HEK293 (cell line): Measurements from ENCODE around the gene ZEB2.

Experiments used
- CTCF ChIA-PET: fragments of 350-600 bp; formaldehyde crosslinking; extraction: SDS; loops from one replicate; lab custom pipeline; 2021; ENCODE audit warnings: antibody characterized with exemption; lab: Yijun Ruan, JAX
- POLR2A ChIA-PET: fragments of 300-600 bp; formaldehyde crosslinking; extraction: SDS; loops from one replicate; lab custom pipeline; 2020; ENCODE audit warnings: antibody characterized with exemption, inconsistent platforms; lab: Yijun Ruan, JAX
- H3K27ac ChIP-seq: fragments of 200-500 bp; sonication (Bioruptor generic); 2 replicates; pipeline ENCODE4 v1.5.1; 2014; ENCODE audit warnings: low read depth, low read length, control low read depth, inconsistent platforms; ENCODE audit errors: extremely low read depth
- H3K36me3 ChIP-seq, 2 experiments: fragments of 200-500 bp in 1 of 2; sonication (Bioruptor generic) in 1 of 2; 1 replicate in 1 of 2; 2 replicates in 1 of 2; pipeline ENCODE4 v1.5.1; 2014 to 2017; ENCODE audit warnings: inconsistent platforms in 2 of 2, low read length in 2 of 2; ENCODE audit not compliant: control insufficient read depth in 2 of 2, insufficient read depth in 1 of 2
- H3K4me1 ChIP-seq: fragments of 200-500 bp; sonication (Bioruptor generic); 2 replicates; pipeline ENCODE4 v1.5.1; 2014; ENCODE audit warnings: mild to moderate bottlenecking, low read length, inconsistent platforms; ENCODE audit not compliant: control insufficient read depth, insufficient read depth
- H3K4me3 ChIP-seq: 2 replicates; pipeline ENCODE4 v1.5.1; 2011; ENCODE audit warnings: low read depth, mild to moderate bottlenecking, control low read depth, low read length, moderate library complexity
- H3K9me3 ChIP-seq: fragments of 200-500 bp; sonication (Bioruptor generic); 2 replicates; pipeline ENCODE4 v1.5.1; 2014; ENCODE audit warnings: low read depth, low read length, inconsistent platforms; ENCODE audit not compliant: control insufficient read depth, insufficient read depth
- BCL11A ChIP-seq: fragments of 450-650 bp; formaldehyde crosslinking; IDR thresholded peaks from 2 replicates; pipeline ENCODE4 v1.5.1; 2016; ENCODE audit warnings: low read depth, missing biosample characterization, missing genetic modification characterization
- EGR2 ChIP-seq: fragments of 450-650 bp; formaldehyde crosslinking; IDR thresholded peaks from 2 replicates; pipeline ENCODE4 v1.5.1; 2016; ENCODE audit warnings: low read depth, missing biosample characterization, missing genetic modification characterization
- GLIS1 ChIP-seq: fragments of 450-650 bp; formaldehyde crosslinking; IDR thresholded peaks from 2 replicates; pipeline ENCODE4 v1.5.1; 2016; ENCODE audit warnings: missing biosample characterization, missing genetic modification characterization
- PATZ1 ChIP-seq: fragments of 450-650 bp; formaldehyde crosslinking; IDR thresholded peaks from 2 replicates; pipeline ENCODE4 v1.5.1; 2016; ENCODE audit warnings: missing biosample characterization, missing genetic modification characterization
- PRDM1 ChIP-seq: fragments of 450-650 bp; formaldehyde crosslinking; IDR thresholded peaks from 2 replicates; pipeline ENCODE4; 2016; ENCODE audit warnings: missing biosample characterization, missing genetic modification characterization
- REPIN1 ChIP-seq: fragments of 450-650 bp; formaldehyde crosslinking; IDR thresholded peaks from 2 replicates; pipeline ENCODE4 v1.5.1; 2017; ENCODE audit warnings: missing biosample characterization, missing genetic modification characterization, low read depth
- TCF7L2 ChIP-seq: IDR thresholded peaks from 2 replicates; pipeline ENCODE4 v1.6.1; 2011; ENCODE audit warnings: low read depth, mild to moderate bottlenecking, inconsistent platforms, low read length, moderate library complexity, borderline replicate concordance
- ZBTB26 ChIP-seq: fragments of 450-650 bp; formaldehyde crosslinking; optimal IDR thresholded peaks from 2 replicates; pipeline ENCODE3; 2016; ENCODE audit warnings: missing biosample characterization, mild to moderate bottlenecking, missing genetic modification characterization
- ZBTB7A ChIP-seq: fragments of 450-650 bp; formaldehyde crosslinking; IDR thresholded peaks from 2 replicates; pipeline ENCODE4 v1.5.1; 2016; ENCODE audit warnings: low read depth, missing biosample characterization, missing genetic modification characterization
- ZEB2 ChIP-seq: fragments of 450-650 bp; formaldehyde crosslinking; IDR thresholded peaks from 2 replicates; pipeline ENCODE4 v1.5.1; 2016; ENCODE audit warnings: missing biosample characterization, missing genetic modification characterization
- ZNF10 ChIP-seq: fragments of 450-650 bp; formaldehyde crosslinking; IDR thresholded peaks from 2 replicates; pipeline ENCODE4 v1.5.1; 2017; ENCODE audit warnings: missing biosample characterization, missing genetic modification characterization
- ZNF202 ChIP-seq: fragments of 450-650 bp; formaldehyde crosslinking; IDR thresholded peaks from 2 replicates; pipeline ENCODE4 v1.5.1; 2016; ENCODE audit warnings: missing biosample characterization, missing genetic modification characterization, borderline replicate concordance
- ZNF214 ChIP-seq: fragments of 450-650 bp; formaldehyde crosslinking; IDR thresholded peaks from 2 replicates; pipeline ENCODE4 v1.5.1; 2017; ENCODE audit warnings: missing biosample characterization, mild to moderate bottlenecking, missing genetic modification characterization, borderline replicate concordance
- ZNF223 ChIP-seq: fragments of 450-650 bp; formaldehyde crosslinking; IDR thresholded peaks from 2 replicates; pipeline ENCODE4 v1.5.1; 2016; ENCODE audit warnings: missing biosample characterization, missing genetic modification characterization
- ZNF292 ChIP-seq: fragments of 450-650 bp; formaldehyde crosslinking; IDR thresholded peaks from 2 replicates; pipeline ENCODE4 v1.5.1; 2016; ENCODE audit warnings: low read depth, missing biosample characterization, missing genetic modification characterization, borderline replicate concordance
- ZNF302 ChIP-seq: fragments of 450-650 bp; formaldehyde crosslinking; IDR thresholded peaks from 2 replicates; pipeline ENCODE4 v1.5.1; 2016; ENCODE audit warnings: missing biosample characterization, missing genetic modification characterization, low read depth
- ZNF311 ChIP-seq: fragments of 450-650 bp; formaldehyde crosslinking; IDR thresholded peaks from 2 replicates; pipeline ENCODE4 v1.5.1; 2017; ENCODE audit warnings: missing biosample characterization, missing genetic modification characterization, borderline replicate concordance
- ZNF366 ChIP-seq: fragments of 450-650 bp; formaldehyde crosslinking; conservative IDR thresholded peaks from 2 replicates; pipeline ENCODE4 v1.5.1; 2016; ENCODE audit warnings: missing biosample characterization, missing genetic modification characterization
- ZNF404 ChIP-seq: fragments of 450-650 bp; formaldehyde crosslinking; IDR thresholded peaks from 2 replicates; pipeline ENCODE4 v1.5.1; 2017; ENCODE audit warnings: missing biosample characterization, missing genetic modification characterization
- ZNF426 ChIP-seq: fragments of 450-650 bp; formaldehyde crosslinking; IDR thresholded peaks from 2 replicates; pipeline ENCODE4 v1.5.1; 2017; ENCODE audit warnings: missing biosample characterization, missing genetic modification characterization, mild to moderate bottlenecking, inconsistent platforms, moderate library complexity
- ZNF521 ChIP-seq: fragments of 450-650 bp; formaldehyde crosslinking; IDR thresholded peaks from 2 replicates; pipeline ENCODE4 v1.5.1; 2017; ENCODE audit warnings: missing biosample characterization, mild to moderate bottlenecking, missing genetic modification characterization
- ZNF560 ChIP-seq: fragments of 450-650 bp; formaldehyde crosslinking; IDR thresholded peaks from 2 replicates; pipeline ENCODE4 v1.5.1; 2017; ENCODE audit warnings: missing biosample characterization, missing genetic modification characterization, borderline replicate concordance
- ZNF571 ChIP-seq: fragments of 450-650 bp; formaldehyde crosslinking; IDR thresholded peaks from 2 replicates; pipeline ENCODE4 v1.5.0; 2017; ENCODE audit warnings: missing biosample characterization, missing genetic modification characterization
- ZNF596 ChIP-seq: fragments of 450-650 bp; IDR thresholded peaks from 2 replicates; pipeline ENCODE4 v1.5.0; 2018; ENCODE audit warnings: missing biosample characterization, mild to moderate bottlenecking, missing genetic modification characterization, moderate library complexity
- ZNF658 ChIP-seq: fragments of 450-650 bp; formaldehyde crosslinking; IDR thresholded peaks from 2 replicates; pipeline ENCODE4; 2016; ENCODE audit warnings: missing biosample characterization, missing genetic modification characterization
- ZNF664 ChIP-seq: fragments of 450-650 bp; formaldehyde crosslinking; IDR thresholded peaks from 2 replicates; pipeline ENCODE4 v1.5.1; 2016; ENCODE audit warnings: missing biosample characterization, missing genetic modification characterization
- ZNF785 ChIP-seq: fragments of 450-650 bp; formaldehyde crosslinking; IDR thresholded peaks from 2 replicates; pipeline ENCODE4 v1.5.1; 2016; ENCODE audit warnings: missing biosample characterization, missing genetic modification characterization
- ZNF837 ChIP-seq: fragments of 450-650 bp; formaldehyde crosslinking; IDR thresholded peaks from 2 replicates; pipeline ENCODE4 v1.5.1; 2016; ENCODE audit warnings: missing biosample characterization, missing genetic modification characterization
- ZNF843 ChIP-seq: fragments of 450-650 bp; formaldehyde crosslinking; IDR thresholded peaks from 2 replicates; pipeline ENCODE4 v1.5.1; 2016; ENCODE audit warnings: missing biosample characterization, missing genetic modification characterization
- TF ChIP-seq, protein P1 (sequence below): fragments of 450-650 bp; formaldehyde crosslinking; IDR thresholded peaks from 2 replicates; pipeline ENCODE4 v1.5.1; 2016; ENCODE audit warnings: missing biosample characterization, missing genetic modification characterization
- TF ChIP-seq, protein P2 (sequence below): fragments of 450-650 bp; formaldehyde crosslinking; IDR thresholded peaks from 2 replicates; pipeline ENCODE4 v1.5.1; 2017; ENCODE audit warnings: missing biosample characterization, missing genetic modification characterization

Gene ZEB2

GRCh38 chr2:144515696-144516410 lies 4.1 kb downstream of the ZEB2 start (continued):
- TF ChIP-seq, protein P1, sequence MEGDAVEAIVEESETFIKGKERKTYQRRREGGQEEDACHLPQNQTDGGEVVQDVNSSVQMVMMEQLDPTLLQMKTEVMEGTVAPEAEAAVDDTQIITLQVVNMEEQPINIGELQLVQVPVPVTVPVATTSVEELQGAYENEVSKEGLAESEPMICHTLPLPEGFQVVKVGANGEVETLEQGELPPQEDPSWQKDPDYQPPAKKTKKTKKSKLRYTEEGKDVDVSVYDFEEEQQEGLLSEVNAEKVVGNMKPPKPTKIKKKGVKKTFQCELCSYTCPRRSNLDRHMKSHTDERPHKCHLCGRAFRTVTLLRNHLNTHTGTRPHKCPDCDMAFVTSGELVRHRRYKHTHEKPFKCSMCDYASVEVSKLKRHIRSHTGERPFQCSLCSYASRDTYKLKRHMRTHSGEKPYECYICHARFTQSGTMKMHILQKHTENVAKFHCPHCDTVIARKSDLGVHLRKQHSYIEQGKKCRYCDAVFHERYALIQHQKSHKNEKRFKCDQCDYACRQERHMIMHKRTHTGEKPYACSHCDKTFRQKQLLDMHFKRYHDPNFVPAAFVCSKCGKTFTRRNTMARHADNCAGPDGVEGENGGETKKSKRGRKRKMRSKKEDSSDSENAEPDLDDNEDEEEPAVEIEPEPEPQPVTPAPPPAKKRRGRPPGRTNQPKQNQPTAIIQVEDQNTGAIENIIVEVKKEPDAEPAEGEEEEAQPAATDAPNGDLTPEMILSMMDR (tag by site-specific recombination) = peak; percentile 62; the same call in 1 of the 2 replicates
- TF ChIP-seq ZNF302 = no peak
- no peak for TF ChIP-seq REPIN1 (tag by site-specific recombination)
- peak; percentile 25; the same call in 1 of the 2 replicates for TF ChIP-seq PATZ1 (tag by site-specific recombination)
- TF ChIP-seq ZNF785 = no peak
- peak; percentile 39; the same call in 1 of the 2 replicates for TF ChIP-seq ZNF366 (tag by site-specific recombination)
- no peak for TF ChIP-seq ZBTB7A (tag by site-specific recombination)
- TF ChIP-seq TCF7L2 = no peak
- peak; percentile 43 for TF ChIP-seq ZBTB26 (tag by site-specific recombination)
- peak; percentile 59 for TF ChIP-seq ZNF596 (tag by site-specific recombination)
- TF ChIP-seq EGR2 (tag by site-specific recombination) = peak; percentile 51
- no peak for TF ChIP-seq ZNF311 (tag by site-specific recombination)
- TF ChIP-seq, all 188 proteins: peak for 12

- ChIA-PET POLR2A (no interaction called here), CTCF (interaction anchor here (0.7 kb wide), 1 partner anchor 61 kb away, joined by 5 read pairs; no protein-coding TSS in a partner anchor)
- no peaks in the 10 kb centered on the region for H3K9me3 ChIP-seq
- peaks cover 0 to 15% of the 10 kb centered on the region in 2 experiments; a peak in 1 of 3 replicates for H3K36me3 ChIP-seq
- H3K4me3 ChIP-seq = peak overlapping the region; percentile 90
- H3K4me1 ChIP-seq = peaks cover 18% of the 10 kb centered on the region; the same call in 1 of the 2 replicates
- TF ChIP-seq ZNF843 (tag by site-specific recombination) = no peak
- TF ChIP-seq ZNF560 (tag by site-specific recombination) = no peak
- no peak for TF ChIP-seq BCL11A (tag by site-specific recombination)
- TF ChIP-seq ZNF521 (tag by site-specific recombination) = no peak
- no peak for TF ChIP-seq ZEB2
- TF ChIP-seq PRDM1 (tag by site-specific recombination) = no peak
- TF ChIP-seq ZNF214 (tag by site-specific recombination) = no peak
- TF ChIP-seq ZNF426 (tag by site-specific recombination) = no peak
- TF ChIP-seq ZNF223 = no peak
- TF ChIP-seq ZNF292 (tag by site-specific recombination) = no peak
- no peak for TF ChIP-seq ZNF404
- TF ChIP-seq ZNF658 = no peak
- no peak for TF ChIP-seq ZNF10 (tag by site-specific recombination)
- TF ChIP-seq, protein P2, sequence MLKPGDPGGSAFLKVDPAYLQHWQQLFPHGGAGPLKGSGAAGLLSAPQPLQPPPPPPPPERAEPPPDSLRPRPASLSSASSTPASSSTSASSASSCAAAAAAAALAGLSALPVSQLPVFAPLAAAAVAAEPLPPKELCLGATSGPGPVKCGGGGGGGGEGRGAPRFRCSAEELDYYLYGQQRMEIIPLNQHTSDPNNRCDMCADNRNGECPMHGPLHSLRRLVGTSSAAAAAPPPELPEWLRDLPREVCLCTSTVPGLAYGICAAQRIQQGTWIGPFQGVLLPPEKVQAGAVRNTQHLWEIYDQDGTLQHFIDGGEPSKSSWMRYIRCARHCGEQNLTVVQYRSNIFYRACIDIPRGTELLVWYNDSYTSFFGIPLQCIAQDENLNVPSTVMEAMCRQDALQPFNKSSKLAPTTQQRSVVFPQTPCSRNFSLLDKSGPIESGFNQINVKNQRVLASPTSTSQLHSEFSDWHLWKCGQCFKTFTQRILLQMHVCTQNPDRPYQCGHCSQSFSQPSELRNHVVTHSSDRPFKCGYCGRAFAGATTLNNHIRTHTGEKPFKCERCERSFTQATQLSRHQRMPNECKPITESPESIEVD (tag by site-specific recombination) = no peak
- no peak for TF ChIP-seq ZNF837 (tag by site-specific recombination)
- no peak for TF ChIP-seq GLIS1 (tag by site-specific recombination)
- no peak for TF ChIP-seq ZNF202 (tag by site-specific recombination)
- TF ChIP-seq ZNF571 (tag by site-specific recombination) = no peak
- TF ChIP-seq ZNF664 (tag by site-specific recombination) = no peak
- no peak overlapping the region; the same call in 1 of the 2 replicates for H3K27ac ChIP-seq
Observed at GRCh38 chr2:144515099-144515695, 4.7 kb downstream of the ZEB2 start.
